GM23248 (cell line): ENCODE results near the gene CAMP. TPM values are rescaled to one million over a fixed set of nuclear protein-coding genes. Genes with fewer than 3 reads are reported as not detected.
A peak's percentile ranks its signal among the peaks of the same experiment; 100 is the strongest.

ENCODE experiments used
- DNase-seq: peaks from one replicate; pipeline ENCODE4 v3.0.0-alpha.2; 2015
- H2AFZ ChIP-seq: fragments of 200-600 bp; sonication (generic); 2 replicates; pipeline ENCODE4 v1.6.1; 2016; ENCODE audit warnings: antibody characterized with exemption
- H3F3A ChIP-seq: fragments of 200-600 bp; sonication (generic); 2 replicates; pipeline ENCODE4 v1.6.1; 2016; ENCODE audit warnings: mild to moderate bottlenecking, antibody characterized with exemption, mixed run types; ENCODE audit not compliant: insufficient read depth
- H3K27ac ChIP-seq: fragments of 200-600 bp; sonication (generic); 2 replicates; pipeline ENCODE4 v1.5.1; 2016; ENCODE audit warnings: mild to moderate bottlenecking
- H3K27me3 ChIP-seq: fragments of 200-600 bp; sonication (generic); replicated peaks from 2 replicates; pipeline ENCODE4 v1.6.1; 2016; ENCODE audit warnings: mild to moderate bottlenecking; ENCODE audit not compliant: insufficient read depth
- H3K36me3 ChIP-seq: fragments of 200-600 bp; sonication (generic); 2 replicates; pipeline ENCODE4 v1.6.1; 2016; ENCODE audit warnings: low read depth, mild to moderate bottlenecking
- H3K4me1 ChIP-seq: fragments of 200-600 bp; sonication (generic); 2 replicates; pipeline ENCODE4 v1.6.1; 2016; ENCODE audit warnings: mild to moderate bottlenecking; ENCODE audit not compliant: insufficient read depth
- H3K4me2 ChIP-seq: fragments of 200-600 bp; sonication (generic); one replicate; pipeline ENCODE4 v1.6.1; 2016; ENCODE audit warnings: mild to moderate bottlenecking; ENCODE audit not compliant: unreplicated experiment
- H3K4me3 ChIP-seq: fragments of 200-600 bp; sonication (generic); 2 replicates; pipeline ENCODE4 v1.5.1; 2016; ENCODE audit warnings: mild to moderate bottlenecking
- H3K79me2 ChIP-seq: fragments of 200-600 bp; sonication (generic); 2 replicates; pipeline ENCODE4 v1.6.1; 2016; ENCODE audit warnings: mild to moderate bottlenecking; ENCODE audit not compliant: insufficient read depth
- H3K9ac ChIP-seq: fragments of 200-600 bp; sonication (generic); 2 replicates; pipeline ENCODE4 v1.6.1; 2016; ENCODE audit warnings: mild to moderate bottlenecking
- H3K9me2 ChIP-seq: fragments of 200-600 bp; sonication (generic); 2 replicates; pipeline ENCODE4 v1.6.1; 2016; ENCODE audit warnings: mixed run types, mild to moderate bottlenecking, moderate library complexity; ENCODE audit not compliant: insufficient read depth
- H3K9me3 ChIP-seq: fragments of 200-600 bp; sonication (generic); one replicate; pipeline ENCODE4 v1.6.1; 2017; ENCODE audit warnings: low read depth
- H4K20me1 ChIP-seq: fragments of 200-600 bp; sonication (generic); 2 replicates; pipeline ENCODE4 v1.6.0; 2016; ENCODE audit not compliant: insufficient read depth
- EZH2 ChIP-seq: fragments of 200-600 bp; sonication (generic); IDR thresholded peaks from 2 replicates; pipeline ENCODE4 v1.6.1; 2018; ENCODE audit warnings: antibody characterized with exemption, mild to moderate bottlenecking; ENCODE audit not compliant: insufficient read depth, poor library complexity, severe bottlenecking
- EZH2phosphoT487 ChIP-seq: fragments of 200-600 bp; sonication (generic); IDR thresholded peaks from 2 replicates; pipeline ENCODE4 v1.6.1; 2018; ENCODE audit warnings: antibody characterized with exemption, moderate library complexity, mild to moderate bottlenecking, low read depth; ENCODE audit not compliant: insufficient read depth
- WGBS, 2 experiments: methylation state at CpG; one replicate each; pipeline ENCODE4 v1.1.6; 2015 to 2017; ENCODE audit warnings: low lambda C conversion rate in 2 of 2, low coverage in 1 of 2; ENCODE audit errors: missing lambda C conversion rate in 2 of 2; 5-methylcytosine and 5-hydroxymethylcytosine counted together
- in situ Hi-C: fragments of 300-500 bp; cut with MboI; formaldehyde crosslinking; loops from 2 replicates; pipeline ENCODE4 v1.15.0; 2020
- polyA plus RNA-seq: library from polyadenylated mRNA; unstranded; fragments of >200 nt; fragmentation: Nextera tagmentation; extraction: Ambion mirVana; gene quantifications from 2 replicates; pipeline ENCODE4 v1.2.1, GENCODE V29; 2016
- total RNA-seq: library from RNA; depleted of rRNA; stranded (reverse); fragments of >200 nt; shearing (Covaris generic); gene quantifications from 2 replicates; pipeline ENCODE4 v1.2.3, GENCODE V29; 2014

CAMP gene
- total and polyA plus RNA-seq, 2 experiments from 2014 or later = not detected

GRCh38 chr3:48184299-48184698 is 39.0 kb upstream of the CAMP start:
- in situ Hi-C loops = no loop called here
- Histone ChIP-seq H3K27ac (no peak overlapping the region), H3K27me3 (no peaks in the 10 kb centered on the region), H3K9me3 (no peaks in the 10 kb centered on the region), H3F3A (peaks cover 6% of the 10 kb centered on the region), H3K9me2 (no peaks in the 10 kb centered on the region), H3K36me3 (no peaks in the 10 kb centered on the region; the same call in 1 of the 2 replicates), H3K4me1 (peaks cover 8% of the 10 kb centered on the region), H2AFZ (no peak overlapping the region), H4K20me1 (no peaks in the 10 kb centered on the region), H3K4me2 (no peak overlapping the region), H3K79me2 (peaks cover 22% of the 10 kb centered on the region), H3K9ac (no peak overlapping the region), H3K4me3 (no peak overlapping the region)
- 92 to 97% methylated on average over 2 of the region's 2 CpGs for WGBS, 2 experiments
- DNase-seq = no peak
- TF ChIP-seq EZH2phosphoT487 (no peak), EZH2 (no peak)

GRCh38 chr3:48185129-48185528 is 38.2 kb upstream of the CAMP start:
- H3K9ac ChIP-seq = no peak overlapping the region
- H3K4me1 ChIP-seq = peaks cover 8% of the 10 kb centered on the region
- no peaks in the 10 kb centered on the region for H3K9me2 ChIP-seq
- no peaks in the 10 kb centered on the region for H3K27me3 ChIP-seq
- in situ Hi-C loops = no loop called here
- H3K9me3 ChIP-seq = no peaks in the 10 kb centered on the region
- H3K27ac ChIP-seq = no peak overlapping the region
- H3K36me3 ChIP-seq = no peaks in the 10 kb centered on the region; the same call in 1 of the 2 replicates
- H3F3A ChIP-seq = peaks cover 6% of the 10 kb centered on the region
- H4K20me1 ChIP-seq = no peaks in the 10 kb centered on the region
- no peak for TF ChIP-seq EZH2
- TF ChIP-seq EZH2phosphoT487 = no peak
- DNase-seq = no peak
- no peak overlapping the region for H2AFZ ChIP-seq
- no peak overlapping the region for H3K4me3 ChIP-seq
- no peak overlapping the region for H3K4me2 ChIP-seq
- 73 to 77% methylated on average over 4 of the region's 4 CpGs for WGBS, 2 experiments
- peaks cover 22% of the 10 kb centered on the region for H3K79me2 ChIP-seq

GRCh38 chr3:48186631-48187300 is 36.5 kb upstream of the CAMP start:
- Histone ChIP-seq H2AFZ (peak overlapping the region; percentile 97), H4K20me1 (no peaks in the 10 kb centered on the region), H3K4me2 (peak overlapping the region; percentile 82), H3K79me2 (peaks cover 22% of the 10 kb centered on the region), H3K9me2 (no peaks in the 10 kb centered on the region), H3F3A (peaks cover 6% of the 10 kb centered on the region), H3K27ac (no peak overlapping the region; the same call in 1 of the 2 replicates), H3K4me1 (peaks cover 8% of the 10 kb centered on the region), H3K36me3 (no peaks in the 10 kb centered on the region; the same call in 1 of the 2 replicates), H3K9ac (peak overlapping the region; percentile 79), H3K27me3 (no peaks in the 10 kb centered on the region), H3K9me3 (no peaks in the 10 kb centered on the region), H3K4me3 (peak overlapping the region; percentile 79)
- WGBS, 2 experiments = 44 to 45% methylated on average over 7 of the region's 7 CpGs
- in situ Hi-C loops = no loop called here
- TF ChIP-seq EZH2phosphoT487 (no peak), EZH2 (no peak)
- no peak for DNase-seq

- Histone ChIP-seq H3F3A (peaks cover 6% of the 10 kb centered on the region), H3K36me3 (no peaks in the 10 kb centered on the region; the same call in 1 of the 2 replicates), H3K79me2 (peaks cover 22% of the 10 kb centered on the region), H3K9ac (peak overlapping the region; percentile 79), H3K9me3 (no peaks in the 10 kb centered on the region), H3K4me1 (peaks cover 8% of the 10 kb centered on the region), H2AFZ (peak overlapping the region; percentile 97), H3K27ac (peak overlapping the region; percentile 36; the same call in 1 of the 2 replicates), H3K4me2 (peak overlapping the region; percentile 82), H4K20me1 (no peaks in the 10 kb centered on the region), H3K9me2 (no peaks in the 10 kb centered on the region), H3K27me3 (no peaks in the 10 kb centered on the region), H3K4me3 (peak overlapping the region; percentile 79)
- DNase-seq = peak; percentile 43
- TF ChIP-seq EZH2phosphoT487 (no peak), EZH2 (no peak)
- in situ Hi-C loops = no loop called here
- WGBS, 2 experiments = 13 to 15% methylated on average over 8 of the region's 8 CpGs
Measured at GRCh38 chr3:48187301-48187578, 36.1 kb upstream of the CAMP start.
